Suprapubic skin (tissue), 4 donors: ENCODE data around the gene ZNF292. TPM values are rescaled to one million over a fixed set of nuclear protein-coding genes. Genes with fewer than 3 reads are reported as not detected.
"Not testable (repeated sequence)": the region's sequence is repeated elsewhere in the genome, so short reads cannot be mapped to it uniquely, and the experiment has no call there.

Source experiments
- DNase-seq, 2 donors: peaks; one replicate each; pipeline ENCODE4 v3.0.0-alpha.2; 2019; ENCODE audit warnings: low spot score in 2 of 2
- H3K27ac ChIP-seq: fragments of 200-600 bp; sonication (generic); one replicate; pipeline ENCODE4 v1.5.1; 2019
- H3K27me3 ChIP-seq: fragments of 200-600 bp; sonication (generic); one replicate; pipeline ENCODE4 v1.5.1; 2019
- H3K36me3 ChIP-seq: fragments of 200-600 bp; sonication (generic); one replicate; pipeline ENCODE4 v1.5.1; 2019
- H3K4me1 ChIP-seq: fragments of 200-600 bp; sonication (generic); one replicate; pipeline ENCODE4 v1.5.1; 2019
- H3K4me3 ChIP-seq: fragments of 200-600 bp; sonication (generic); one replicate; pipeline ENCODE4 v1.5.1; 2019; ENCODE audit warnings: mild to moderate bottlenecking
- H3K9me3 ChIP-seq: fragments of 200-600 bp; sonication (generic); one replicate; pipeline ENCODE4 v1.5.1; 2019
- CTCF ChIP-seq, 2 donors: fragments of 200-600 bp in 1 of 2; fragments of 450-650 bp in 1 of 2; sonication (generic) in 1 of 2; IDR thresholded peaks; one replicate each; pipeline ENCODE4 v1.5.1; 2016 to 2019; ENCODE audit warnings: antibody characterized with exemption in 2 of 2, mild to moderate bottlenecking in 1 of 2, moderate library complexity in 1 of 2
- EP300 ChIP-seq: sonication (generic); formaldehyde crosslinking; IDR thresholded peaks from one replicate; pipeline ENCODE4 v1.6.1; 2017; ENCODE audit warnings: antibody characterized with exemption
- POLR2A ChIP-seq, 2 donors: fragments of 450-650 bp; IDR thresholded peaks; one replicate each; pipeline ENCODE4 v1.6.1; 2017; ENCODE audit warnings: antibody characterized with exemption in 2 of 2, mild to moderate bottlenecking in 2 of 2, moderate library complexity in 2 of 2
- POLR2AphosphoS5 ChIP-seq, 3 donors: sonication (generic); formaldehyde crosslinking; IDR thresholded peaks; one replicate each; pipeline ENCODE4 v1.6.1; 2017; ENCODE audit warnings: antibody characterized with exemption in 3 of 3
- WGBS: methylation state at CpG from one replicate; pipeline ENCODE4 v1.1.5; 2018; 5-methylcytosine and 5-hydroxymethylcytosine counted together
- total RNA-seq, 4 donors: library from RNA; depleted of rRNA; stranded (reverse); fragments of >200 nt; gene quantifications; one replicate each; pipeline ENCODE4 v1.1.0, GENCODE V29; 2016

Gene ZNF292
- total RNA-seq, 4 donors from 2014 or later: 26.7 to 111 (median 34.7) TPM

- H3K9me3 ChIP-seq: no peaks in the 10 kb centered on the region
- H3K27me3 ChIP-seq: no peaks in the 10 kb centered on the region
- H3K4me1 ChIP-seq: no peaks in the 10 kb centered on the region
- no peak for DNase-seq
- TF ChIP-seq EP300 (no peak), CTCF (IDR thresholded peaks at IDR 0.05) (no peak)
- H3K4me3 ChIP-seq: no peak overlapping the region
- no peaks in the 10 kb centered on the region for H3K36me3 ChIP-seq
- 40% methylated on average over 1 of the region's 1 CpG for WGBS
- no peak overlapping the region for H3K27ac ChIP-seq
Observed at GRCh38 chr6:87136963-87137362, 18.4 kb upstream of the ZNF292 start.

GRCh38 chr6:87139236-87139635 is 16.1 kb upstream of the ZNF292 start:
- Histone ChIP-seq H3K27me3 (no peaks in the 10 kb centered on the region), H3K4me1 (no peaks in the 10 kb centered on the region), H3K9me3 (no peaks in the 10 kb centered on the region), H3K4me3 (no peak overlapping the region), H3K36me3 (no peaks in the 10 kb centered on the region), H3K27ac (no peak overlapping the region)
- TF ChIP-seq POLR2AphosphoS5 (IDR thresholded peaks at IDR 0.05) (no peak), EP300 (no peak), CTCF (IDR thresholded peaks at IDR 0.05) (peak; percentile 57 to 58), POLR2A (IDR thresholded peaks at IDR 0.05) (no peak)
- DNase-seq: no peak
- 18% methylated on average over 1 of the region's 1 CpG for WGBS

GRCh38 chr6:87139927-87140326 is 15.4 kb upstream of the ZNF292 start:
- not testable (repeated sequence) for H3K9me3 ChIP-seq, H3K27me3 ChIP-seq, H3K36me3 ChIP-seq, DNase-seq, H3K27ac ChIP-seq, H3K4me3 ChIP-seq, H3K4me1 ChIP-seq
- WGBS: 98% methylated on average over 5 of the region's 8 CpGs

- Histone ChIP-seq H3K9me3 (no peaks in the 10 kb centered on the region), H3K4me3 (no peak overlapping the region), H3K4me1 (peaks cover under 1% of the 10 kb centered on the region), H3K27me3 (no peaks in the 10 kb centered on the region), H3K27ac (no peak overlapping the region), H3K36me3 (no peaks in the 10 kb centered on the region)
- 76% methylated on average over 3 of the region's 3 CpGs for WGBS
- no peak for TF ChIP-seq POLR2A (IDR thresholded peaks at IDR 0.05)
- TF ChIP-seq CTCF (IDR thresholded peaks at IDR 0.05): no peak
- no peak for TF ChIP-seq POLR2AphosphoS5 (IDR thresholded peaks at IDR 0.05)
- no peak for TF ChIP-seq EP300
- no peak for DNase-seq
Observed at GRCh38 chr6:87146363-87146762, 9.0 kb upstream of the ZNF292 start.

GRCh38 chr6:87150406-87150805 is 5.0 kb upstream of the ZNF292 start:
- H3K4me1 ChIP-seq: peaks cover 32% of the 10 kb centered on the region
- no peak overlapping the region for H3K27ac ChIP-seq
- no peaks in the 10 kb centered on the region for H3K9me3 ChIP-seq
- H3K27me3 ChIP-seq: no peaks in the 10 kb centered on the region
- TF ChIP-seq POLR2A (IDR thresholded peaks at IDR 0.05): no peak
- no peak for TF ChIP-seq EP300
- no peak for TF ChIP-seq CTCF (IDR thresholded peaks at IDR 0.05)
- TF ChIP-seq POLR2AphosphoS5 (IDR thresholded peaks at IDR 0.05): no peak
- H3K36me3 ChIP-seq: no peaks in the 10 kb centered on the region
- H3K4me3 ChIP-seq: no peak overlapping the region
- DNase-seq: no peak

GRCh38 chr6:87151471-87151780 is 3.9 kb upstream of the ZNF292 start:
- Histone ChIP-seq H3K27ac (peak overlapping the region; percentile 93), H3K4me3 (peak overlapping the region; percentile 70), H3K27me3 (no peaks in the 10 kb centered on the region), H3K36me3 (no peaks in the 10 kb centered on the region), H3K4me1 (peaks cover 35% of the 10 kb centered on the region), H3K9me3 (no peaks in the 10 kb centered on the region)
- DNase-seq: no peak
- WGBS: 31% methylated on average over 4 of the region's 4 CpGs
- no peak for TF ChIP-seq CTCF (IDR thresholded peaks at IDR 0.05)
